ENCODE results near the gene CATSPER1.

Gene CATSPER1
- long read RNA-seq: 0 reads

GRCh38 chr11:66026017-66026529 lies at the start of gene CATSPER1:
CATSPER1 (minus strand) TSS chr11:66026479; CDS start chr11:66026379, 100 bp downstream.
- Histone ChIP-seq H3K27ac (replicated peaks) (no peak within 1 kb of the TSS), H3K4me3 (replicated peaks; ENCODE audit: insufficient read depth, low read length) (no peak within 1 kb of the TSS), H3K27me3 (ENCODE audit: insufficient read depth, poor library complexity, severe bottlenecking) (peaks cover 5% of the 10 kb centered on the region)
- DNase-seq (ENCODE audit: low read depth in 1 of 2, low spot score in 1 of 2): no peak
- TF ChIP-seq GABPA (IDR thresholded peaks at IDR 0.05; ENCODE audit: low read depth) (no peak), CTCF (IDR thresholded peaks at IDR 0.05; ENCODE audit: insufficient read depth, low read length) (no peak), POLR2AphosphoS5 (IDR thresholded peaks at IDR 0.05; ENCODE audit: low read depth) (no peak), REST (IDR thresholded peaks at IDR 0.05; ENCODE audit: insufficient replicate concordance, low read depth) (no peak), SPI1 (IDR thresholded peaks at IDR 0.05; ENCODE audit: borderline replicate concordance, low read depth) (no peak)

- DNase-seq (ENCODE audit: low read depth in 1 of 2, low spot score in 1 of 2): no peak
- Histone ChIP-seq H3K27ac (replicated peaks) (no peak overlapping the region), H3K4me3 (replicated peaks; ENCODE audit: insufficient read depth, low read length) (no peak overlapping the region), H3K27me3 (ENCODE audit: insufficient read depth, poor library complexity, severe bottlenecking) (no peaks in the 10 kb centered on the region)
- TF ChIP-seq GABPA (IDR thresholded peaks at IDR 0.05; ENCODE audit: low read depth) (no peak), SPI1 (IDR thresholded peaks at IDR 0.05; ENCODE audit: borderline replicate concordance, low read depth) (no peak), POLR2AphosphoS5 (IDR thresholded peaks at IDR 0.05; ENCODE audit: low read depth) (no peak), REST (IDR thresholded peaks at IDR 0.05; ENCODE audit: insufficient replicate concordance, low read depth) (no peak), CTCF (IDR thresholded peaks at IDR 0.05; ENCODE audit: insufficient read depth, low read length) (no peak)
These were observed 49.0 kb upstream of the CATSPER1 start for GRCh38 chr11:66075273-66075672.

GRCh38 chr11:66073669-66074068 lies 47.4 kb upstream of the CATSPER1 start:
- TF ChIP-seq SPI1 (IDR thresholded peaks at IDR 0.05; ENCODE audit: borderline replicate concordance, low read depth) (no peak), GABPA (IDR thresholded peaks at IDR 0.05; ENCODE audit: low read depth) (no peak), CTCF (IDR thresholded peaks at IDR 0.05; ENCODE audit: insufficient read depth, low read length) (no peak), REST (IDR thresholded peaks at IDR 0.05; ENCODE audit: insufficient replicate concordance, low read depth) (no peak), POLR2AphosphoS5 (IDR thresholded peaks at IDR 0.05; ENCODE audit: low read depth) (no peak)
- H3K27ac ChIP-seq (replicated peaks): no peak overlapping the region

More at GRCh38 chr11:66073669-66074068, 47.4 kb upstream of the CATSPER1 start:
- H3K4me3 ChIP-seq (replicated peaks; ENCODE audit: insufficient read depth, low read length): no peak overlapping the region
- no peak for DNase-seq (ENCODE audit: low read depth in 1 of 2, low spot score in 1 of 2)
- H3K27me3 ChIP-seq (ENCODE audit: insufficient read depth, poor library complexity, severe bottlenecking): no peaks in the 10 kb centered on the region
